Neural progenitor cell (in vitro differentiated cells): ENCODE results near the gene HOXB9. TPM values are rescaled to one million over a fixed set of nuclear protein-coding genes. Genes with fewer than 3 reads are reported as not detected.

Experiments used
- DNase-seq: peaks from one replicate; pipeline ENCODE4 v3.0.0-alpha.2; 2016; ENCODE audit warnings: low spot score
- H2AFZ ChIP-seq: fragments of 200-600 bp; sonication (generic); replicated peaks from 2 replicates; pipeline ENCODE4 v1.6.1; 2016; ENCODE audit warnings: antibody characterized with exemption
- H3F3A ChIP-seq: fragments of 200-600 bp; sonication (generic); 2 replicates; pipeline ENCODE4 v1.6.1; 2016; ENCODE audit warnings: antibody characterized with exemption, low read depth
- H3K27ac ChIP-seq: fragments of 200-600 bp; sonication (generic); 2 replicates; pipeline ENCODE4 v1.5.1; 2016; ENCODE audit warnings: mild to moderate bottlenecking
- H3K27me3 ChIP-seq: fragments of 200-600 bp; sonication (generic); 2 replicates; pipeline ENCODE4 v1.6.1; 2016; ENCODE audit warnings: mild to moderate bottlenecking, moderate library complexity
- H3K36me3 ChIP-seq: fragments of 200-600 bp; sonication (generic); 2 replicates; pipeline ENCODE4 v1.5.1; 2016
- H3K4me1 ChIP-seq: fragments of 200-600 bp; sonication (generic); 2 replicates; pipeline ENCODE4 v1.6.1; 2016; ENCODE audit warnings: mixed run types
- H3K4me2 ChIP-seq: fragments of 200-600 bp; sonication (generic); 2 replicates; pipeline ENCODE4 v1.6.1; 2016
- H3K4me3 ChIP-seq: fragments of 200-600 bp; sonication (generic); 2 replicates; pipeline ENCODE4 v1.5.1; 2016
- H3K79me2 ChIP-seq: fragments of 200-600 bp; sonication (generic); 2 replicates; pipeline ENCODE4 v1.6.1; 2016; ENCODE audit warnings: low read depth
- H3K9ac ChIP-seq: fragments of 200-600 bp; sonication (generic); 2 replicates; pipeline ENCODE4 v1.6.1; 2016
- H3K9me3 ChIP-seq: fragments of 200-600 bp; sonication (generic); 2 replicates; pipeline ENCODE4 v1.5.1; 2016; ENCODE audit warnings: low read depth
- H4K20me1 ChIP-seq: fragments of 200-600 bp; sonication (generic); 2 replicates; pipeline ENCODE4 v1.6.1; 2016; ENCODE audit warnings: low read depth
- H3K27ac Mint-ChIP-seq: 3 replicates; pipeline ENCODE4 v1.8.0; 2021; ENCODE audit warnings: mixed read lengths
- H3K27me3 Mint-ChIP-seq: 2 replicates; pipeline ENCODE4 v1.8.0; 2022; ENCODE audit warnings: low read depth, mild to moderate bottlenecking, inconsistent platforms, moderate library complexity, mixed read lengths; ENCODE audit not compliant: insufficient read depth
- H3K36me3 Mint-ChIP-seq: 3 replicates; pipeline ENCODE4 v1.8.0; 2021; ENCODE audit warnings: mixed read lengths
- H3K4me1 Mint-ChIP-seq: 3 replicates; pipeline ENCODE4 v1.8.0; 2021; ENCODE audit warnings: mixed read lengths
- H3K4me3 Mint-ChIP-seq: 3 replicates; pipeline ENCODE4 v1.8.0; 2021; ENCODE audit warnings: mild to moderate bottlenecking, moderate library complexity, mixed read lengths
- H3K9me3 Mint-ChIP-seq: 3 replicates; pipeline ENCODE4 v1.8.0; 2020; ENCODE audit warnings: mixed read lengths
- EZH2 ChIP-seq: fragments of 200-600 bp; sonication (generic); IDR thresholded peaks from 2 replicates; pipeline ENCODE4 v1.6.1; 2017; ENCODE audit warnings: antibody characterized with exemption, mild to moderate bottlenecking, moderate library complexity
- EZH2phosphoT487 ChIP-seq: fragments of 200-600 bp; sonication (generic); IDR thresholded peaks from 2 replicates; pipeline ENCODE4 v1.6.1; 2017; ENCODE audit warnings: antibody characterized with exemption
- total RNA-seq: library from RNA; depleted of rRNA; stranded (reverse); fragments of >200 nt; gene quantifications from 2 replicates; pipeline ENCODE4 v1.2.3, GENCODE V29; 2015; ENCODE audit warnings: low replicate concordance
- TF ChIP-seq, protein P1 (sequence below): fragments of 200-600 bp; sonication (generic); IDR thresholded peaks from 2 replicates; pipeline ENCODE4 v1.5.1; 2017; ENCODE audit warnings: antibody characterized with exemption, mild to moderate bottlenecking

Gene HOXB9
- not detected in 2 replicates for total RNA-seq

DNA sequence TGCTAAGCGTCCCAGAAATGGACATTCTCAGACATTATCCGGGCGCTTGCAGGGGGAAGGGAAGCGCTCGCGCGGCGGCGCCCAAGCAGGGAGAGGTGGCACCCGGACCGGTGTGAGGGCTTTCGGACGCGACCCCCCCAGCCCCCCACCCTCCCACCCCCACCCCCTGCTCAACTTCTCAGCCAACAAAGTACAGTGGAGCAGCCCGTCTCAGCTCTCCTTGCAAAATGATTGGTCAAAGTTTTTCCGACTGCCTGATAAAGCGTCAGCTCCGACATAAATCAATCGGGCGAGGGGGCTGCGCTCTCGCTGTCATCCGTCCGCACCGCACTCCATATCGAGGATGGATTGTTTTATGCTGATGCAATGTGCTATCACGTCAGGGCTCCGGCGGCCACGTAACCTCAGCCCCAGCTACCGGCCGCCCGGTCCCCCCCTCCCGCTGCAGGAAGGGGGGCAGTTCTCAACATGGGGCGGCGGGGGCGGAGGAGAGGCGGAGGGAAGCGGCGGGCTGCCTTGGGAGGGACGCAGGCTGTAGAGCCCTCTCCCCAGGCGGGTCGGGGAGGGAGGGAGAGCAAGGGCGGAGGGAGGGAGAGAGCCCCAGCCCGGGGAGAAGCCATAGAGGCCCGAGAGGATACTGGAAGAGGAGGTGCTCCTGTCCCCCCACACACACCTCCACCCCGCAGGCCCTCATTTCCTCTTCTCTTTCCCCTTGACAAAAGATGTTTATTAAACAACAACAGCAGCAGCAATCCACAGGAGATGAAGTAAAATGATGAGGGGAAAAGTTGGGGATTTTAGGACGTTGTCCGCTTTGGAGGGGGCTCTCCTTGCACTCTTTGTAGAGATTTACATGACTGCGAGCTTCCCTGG lies at the start of gene HOXB9:
HOXB9 (minus strand) TSS at position 114 of the 873 bp plus-strand sequence; CDS start at position 25, 89 bp downstream.
- no peak within 1 kb of the TSS for H3K27ac Mint-ChIP-seq
- Histone ChIP-seq H4K20me1 (peaks cover 99% of the 10 kb centered on the region), H3K4me3 (peak within 1 kb of the TSS; percentile 7)

DNA sequence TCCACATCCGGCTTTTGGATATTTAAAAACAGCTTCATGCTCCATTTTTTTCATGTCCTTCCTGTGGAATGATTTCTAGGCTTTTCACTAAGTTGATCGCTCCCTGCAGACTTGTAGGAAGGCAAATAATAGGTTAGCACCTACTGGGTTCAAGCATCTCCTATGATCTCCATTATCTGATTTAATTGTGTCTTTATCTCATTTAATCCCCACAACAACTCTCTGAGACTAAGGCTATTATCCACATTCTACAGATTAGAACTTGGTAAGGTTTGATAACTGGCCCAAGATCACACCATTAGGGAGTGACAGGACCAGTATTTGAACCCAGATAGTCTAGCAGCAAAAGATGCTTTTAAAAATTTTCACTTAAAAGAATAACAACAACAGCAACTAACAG lies 46.2 kb upstream of the HOXB9 start:
- no peaks in the 10 kb centered on the region for H3K36me3 ChIP-seq
- Mint-ChIP-seq H3K27me3 (peaks cover 46% of the 10 kb centered on the region), H3K9me3 (no peaks in the 10 kb centered on the region), H3K27ac (no peak overlapping the region), H3K4me1 (no peaks in the 10 kb centered on the region), H3K4me3 (no peak overlapping the region), H3K36me3 (no peaks in the 10 kb centered on the region)
- H3K4me2 ChIP-seq: peak overlapping the region; percentile 75
- peak overlapping the region; percentile 93 for H2AFZ ChIP-seq
- H3K27ac ChIP-seq: no peak overlapping the region
- H3K9ac ChIP-seq: no peak overlapping the region
- no peaks in the 10 kb centered on the region for H3K79me2 ChIP-seq
- no peaks in the 10 kb centered on the region for H4K20me1 ChIP-seq
- peak overlapping the region; percentile 34 for H3K4me3 ChIP-seq
- DNase-seq: no peak
- H3K4me1 ChIP-seq: no peaks in the 10 kb centered on the region
- H3K27me3 ChIP-seq: peaks cover 97% of the 10 kb centered on the region
- no peaks in the 10 kb centered on the region for H3K9me3 ChIP-seq
- no peak for TF ChIP-seq EZH2
- TF ChIP-seq EZH2phosphoT487: no peak
- TF ChIP-seq, protein P1, sequence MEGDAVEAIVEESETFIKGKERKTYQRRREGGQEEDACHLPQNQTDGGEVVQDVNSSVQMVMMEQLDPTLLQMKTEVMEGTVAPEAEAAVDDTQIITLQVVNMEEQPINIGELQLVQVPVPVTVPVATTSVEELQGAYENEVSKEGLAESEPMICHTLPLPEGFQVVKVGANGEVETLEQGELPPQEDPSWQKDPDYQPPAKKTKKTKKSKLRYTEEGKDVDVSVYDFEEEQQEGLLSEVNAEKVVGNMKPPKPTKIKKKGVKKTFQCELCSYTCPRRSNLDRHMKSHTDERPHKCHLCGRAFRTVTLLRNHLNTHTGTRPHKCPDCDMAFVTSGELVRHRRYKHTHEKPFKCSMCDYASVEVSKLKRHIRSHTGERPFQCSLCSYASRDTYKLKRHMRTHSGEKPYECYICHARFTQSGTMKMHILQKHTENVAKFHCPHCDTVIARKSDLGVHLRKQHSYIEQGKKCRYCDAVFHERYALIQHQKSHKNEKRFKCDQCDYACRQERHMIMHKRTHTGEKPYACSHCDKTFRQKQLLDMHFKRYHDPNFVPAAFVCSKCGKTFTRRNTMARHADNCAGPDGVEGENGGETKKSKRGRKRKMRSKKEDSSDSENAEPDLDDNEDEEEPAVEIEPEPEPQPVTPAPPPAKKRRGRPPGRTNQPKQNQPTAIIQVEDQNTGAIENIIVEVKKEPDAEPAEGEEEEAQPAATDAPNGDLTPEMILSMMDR: no peak
- no peaks in the 10 kb centered on the region for H3F3A ChIP-seq

More for the DNA sequence above, at the start of gene HOXB9:
- TF ChIP-seq, protein P1: no peak
- TF ChIP-seq EZH2phosphoT487 (no peak), EZH2 (peak; percentile 83)
- Histone ChIP-seq H2AFZ (no peak within 1 kb of the TSS), H3K27me3 (peaks cover 100% of the 10 kb centered on the region), H3K9me3 (no peaks in the 10 kb centered on the region), H3K36me3 (no peaks in the 10 kb centered on the region), H3K4me1 (peaks cover 9% of the 10 kb centered on the region), H3F3A (peaks cover 4% of the 10 kb centered on the region), H3K79me2 (no peaks in the 10 kb centered on the region), H3K4me2 (peak within 1 kb of the TSS; percentile 69), H3K9ac (no peak within 1 kb of the TSS), H3K27ac (no peak within 1 kb of the TSS)
- peak; percentile 52 for DNase-seq
- H3K4me1 Mint-ChIP-seq: peaks cover 6% of the 10 kb centered on the region
- H3K27me3 Mint-ChIP-seq: peaks cover 90% of the 10 kb centered on the region
- peaks cover 15% of the 10 kb centered on the region for H3K9me3 Mint-ChIP-seq
- no peaks in the 10 kb centered on the region for H3K36me3 Mint-ChIP-seq
- peak within 1 kb of the TSS; percentile 67 for H3K4me3 Mint-ChIP-seq

DNA sequence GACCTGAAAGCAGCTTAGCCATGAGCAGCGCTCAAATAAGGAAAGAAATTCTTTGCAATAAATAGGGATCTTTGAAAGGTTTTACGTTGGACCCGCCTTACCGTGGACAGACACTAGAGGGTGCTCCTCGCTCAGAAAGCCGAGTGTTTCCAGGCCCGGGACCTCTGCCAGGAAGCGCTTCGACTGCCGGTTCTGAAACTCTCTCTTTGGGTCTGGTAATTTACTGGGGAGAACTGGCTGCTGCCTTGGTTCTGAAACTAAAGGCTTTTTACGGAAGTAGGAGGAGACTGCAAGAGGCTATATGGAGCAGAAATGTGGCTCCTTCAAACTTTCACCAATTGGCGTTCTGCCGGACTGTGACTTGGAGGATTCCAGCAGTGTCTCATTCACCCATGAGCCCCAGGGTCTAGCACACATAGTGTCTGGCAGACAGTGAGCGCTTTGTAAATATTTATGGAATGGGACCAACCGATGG lies 45.6 kb upstream of the HOXB9 start:
- H3K9me3 Mint-ChIP-seq: no peaks in the 10 kb centered on the region
- DNase-seq: peak; percentile 80
- peak overlapping the region; percentile 93 for H2AFZ ChIP-seq
- H3K4me3 ChIP-seq: peak overlapping the region; percentile 34
- no peaks in the 10 kb centered on the region for H3K36me3 Mint-ChIP-seq
- H3K9ac ChIP-seq: no peak overlapping the region
- peak overlapping the region; percentile 75 for H3K4me2 ChIP-seq
- no peaks in the 10 kb centered on the region for H3K9me3 ChIP-seq
- no peaks in the 10 kb centered on the region for H3K4me1 ChIP-seq
- H3K27ac Mint-ChIP-seq: no peak overlapping the region
- TF ChIP-seq EZH2 (peak; percentile 59), EZH2phosphoT487 (no peak)
- TF ChIP-seq, protein P1: peak; percentile 96
- no peaks in the 10 kb centered on the region for H3K79me2 ChIP-seq
- H3F3A ChIP-seq: no peaks in the 10 kb centered on the region
- peaks cover 97% of the 10 kb centered on the region for H3K27me3 ChIP-seq
- H3K36me3 ChIP-seq: no peaks in the 10 kb centered on the region
- H3K27ac ChIP-seq: no peak overlapping the region
- H3K4me3 Mint-ChIP-seq: peak overlapping the region; percentile 49
- H3K27me3 Mint-ChIP-seq: peaks cover 40% of the 10 kb centered on the region
- no peaks in the 10 kb centered on the region for H4K20me1 ChIP-seq
- no peaks in the 10 kb centered on the region for H3K4me1 Mint-ChIP-seq
